ENCODE data around the gene IER5. TPM values are rescaled to one million over a fixed set of nuclear protein-coding genes. Genes with fewer than 3 reads are reported as not detected.

IER5 gene
- total RNA-seq, 1 experiment from 2014 or later, result 20.4 TPM

- BruUV-seq (replicated peaks), result no TSS peak
- DNase-seq (ENCODE audit: low read depth, low spot score), result no peak
- in situ Hi-C loops (cut with HindIII; ENCODE audit: low pct_unique_long_range_greater_than_20kb, low sequenced_read_pairs) (no loop called here), intact Hi-C loops (cut with micrococcal nuclease; ENCODE audit: unreplicated experiment) (no loop called here)
- H3K4me1 ChIP-seq (ENCODE audit: control insufficient read depth, insufficient read depth, low read length), result peaks cover 8% of the 10 kb centered on the region
- no peaks in the 10 kb centered on the region for H3K36me3 ChIP-seq (ENCODE audit: control insufficient read depth, insufficient read depth, low read length)
- ATAC-seq, result no peak
- H3K27ac ChIP-seq (ENCODE audit: low read length), result no peak overlapping the region
- CTCF ChIA-PET, result no interaction called here
- H3K9me3 ChIP-seq (ENCODE audit: control insufficient read depth, insufficient read depth, low read depth, low read length), result no peaks in the 10 kb centered on the region
- H3K27me3 ChIP-seq (ENCODE audit: control insufficient read depth, insufficient read depth, low read length), result no peaks in the 10 kb centered on the region
- H3K4me3 ChIP-seq (ENCODE audit: low read depth in 2 of 2, low read length in 2 of 2), result no peak overlapping the region
- TF ChIP-seq CTCF (IDR thresholded peaks at IDR 0.05), result no peak
- TF ChIP-seq REST (IDR thresholded peaks at IDR 0.05; ENCODE audit: insufficient read depth in 1 of 2, low read depth in 2 of 2, low read length in 1 of 2), result no peak
- no peak for TF ChIP-seq POLR2AphosphoS5 (IDR thresholded peaks at IDR 0.05; ENCODE audit: low read depth, low read length)
- TF ChIP-seq TCF7L2 (IDR thresholded peaks at IDR 0.05; ENCODE audit: low read depth, low read length), result no peak
- no peak for TF ChIP-seq SIN3A (IDR thresholded peaks at IDR 0.05; ENCODE audit: borderline replicate concordance, insufficient read depth, low read depth, low read length)
- POLR2A ChIA-PET, result interaction anchor here (0.8 kb wide), 1 partner anchor 10 kb away, joined by 4 read pairs; no protein-coding TSS in a partner anchor
These were observed 7.1 kb upstream of the IER5 start for GRCh38 chr1:181081395-181081794.

GRCh38 chr1:181083842-181084605, 4.5 kb upstream of the IER5 start:
- no peaks in the 10 kb centered on the region for H3K27me3 ChIP-seq (ENCODE audit: control insufficient read depth, insufficient read depth, low read length)
- DNase-seq (ENCODE audit: low read depth, low spot score), result peak; percentile 67
- ChIA-PET POLR2A (no interaction called here), CTCF (interaction anchor here (0.6 to 1.0 kb wide), 8 partner anchors 14 to 553 kb away, joined by 3 to 9 read pairs (median 6); no protein-coding TSS in a partner anchor)
- BruUV-seq (replicated peaks), result no TSS peak
- ATAC-seq, result peak; percentile 59
- H3K4me3 ChIP-seq (ENCODE audit: low read depth in 2 of 2, low read length in 2 of 2), result no peak overlapping the region
- in situ Hi-C loops (cut with HindIII; ENCODE audit: low pct_unique_long_range_greater_than_20kb, low sequenced_read_pairs), result no loop called here
- no peaks in the 10 kb centered on the region; the same call in 1 of the 2 replicates for H3K36me3 ChIP-seq (ENCODE audit: control insufficient read depth, insufficient read depth, low read length)
- H3K9me3 ChIP-seq (ENCODE audit: control insufficient read depth, insufficient read depth, low read depth, low read length), result no peaks in the 10 kb centered on the region
- intact Hi-C loops (cut with micrococcal nuclease; ENCODE audit: unreplicated experiment), result loop anchor here (1.0 kb wide), 1 partner anchor 58 kb away; no protein-coding TSS in a partner anchor
- peaks cover 17% of the 10 kb centered on the region for H3K4me1 ChIP-seq (ENCODE audit: control insufficient read depth, insufficient read depth, low read length)
- TF ChIP-seq SIN3A (IDR thresholded peaks at IDR 0.05; ENCODE audit: borderline replicate concordance, insufficient read depth, low read depth, low read length), result no peak
- peak; percentile 80 for TF ChIP-seq CTCF (IDR thresholded peaks at IDR 0.05)
- TF ChIP-seq POLR2AphosphoS5 (IDR thresholded peaks at IDR 0.05; ENCODE audit: low read depth, low read length), result no peak; the same call in 1 of the 2 replicates
- TF ChIP-seq TCF7L2 (IDR thresholded peaks at IDR 0.05; ENCODE audit: low read depth, low read length), result no peak
- no peak overlapping the region for H3K27ac ChIP-seq (ENCODE audit: low read length)
